Activated CD4-positive, alpha-beta T cell treated with anti-CD3 and anti-CD28 coated beads, Interleukin-2, amount 50 U/mL, for 16 hours (primary cell): Measurements from ENCODE around the gene CD82.
A peak's percentile ranks its signal among the peaks of the same experiment; 100 is the strongest.

ENCODE experiments used
- DNase-seq: peaks from one replicate; pipeline ENCODE4 v3.0.0-alpha.2; 2020

Gene CD82

GRCh38 chr11:44577231-44577830, 11.9 kb downstream of the CD82 start:
- DNase-seq = no peak

- DNase-seq = peak; percentile 31
Observed at GRCh38 chr11:44578279-44578678, 12.8 kb downstream of the CD82 start.

- no peak for DNase-seq
Observed at GRCh38 chr11:44579302-44579761, 13.9 kb downstream of the CD82 start.

- no peak for DNase-seq
Observed at GRCh38 chr11:44580701-44581100, 15.2 kb downstream of the CD82 start.

- no peak for DNase-seq
Observed at GRCh38 chr11:44581246-44581645, 15.8 kb downstream of the CD82 start.

GRCh38 chr11:44582641-44583352, 17.3 kb downstream of the CD82 start:
- DNase-seq = no peak

- no peak for DNase-seq
Observed at GRCh38 chr11:44583353-44583669, 17.8 kb downstream of the CD82 start.

GRCh38 chr11:44585421-44585820, 20.0 kb downstream of the CD82 start:
- DNase-seq = no peak

- DNase-seq = no peak
Observed at GRCh38 chr11:44589301-44589700, 23.8 kb downstream of the CD82 start.

GRCh38 chr11:44590769-44591168, 25.3 kb downstream of the CD82 start:
- no peak for DNase-seq

GRCh38 chr11:44591557-44591956, 26.1 kb downstream of the CD82 start:
- DNase-seq = no peak

- no peak for DNase-seq
Observed at GRCh38 chr11:44592125-44592940, 26.9 kb downstream of the CD82 start.

GRCh38 chr11:44593251-44593650, 27.8 kb downstream of the CD82 start:
- DNase-seq = no peak

GRCh38 chr11:44595006-44595405, 29.5 kb downstream of the CD82 start:
- DNase-seq = no peak

- no peak for DNase-seq
Observed at GRCh38 chr11:44595964-44596381, 30.5 kb downstream of the CD82 start.

- DNase-seq = peak; percentile 85
Observed at GRCh38 chr11:44596525-44597276, 31.2 kb downstream of the CD82 start.

GRCh38 chr11:44597358-44598012, 32.0 kb downstream of the CD82 start:
- no peak for DNase-seq

- DNase-seq = no peak
Observed at GRCh38 chr11:44598831-44599230, 33.4 kb downstream of the CD82 start.

GRCh38 chr11:44600261-44600660, 34.8 kb downstream of the CD82 start:
- no peak for DNase-seq

GRCh38 chr11:44600839-44601383, 35.4 kb downstream of the CD82 start:
- no peak for DNase-seq

GRCh38 chr11:44601471-44602370, 36.3 kb downstream of the CD82 start:
- DNase-seq = no peak
